ENCODE measurements around the gene CCDC60. TPM values are rescaled to one million over a fixed set of nuclear protein-coding genes. Genes with fewer than 3 reads are reported as not detected.

CCDC60 gene
- total RNA-seq, 4 donors from 2014 or later, result not detected

DNA sequence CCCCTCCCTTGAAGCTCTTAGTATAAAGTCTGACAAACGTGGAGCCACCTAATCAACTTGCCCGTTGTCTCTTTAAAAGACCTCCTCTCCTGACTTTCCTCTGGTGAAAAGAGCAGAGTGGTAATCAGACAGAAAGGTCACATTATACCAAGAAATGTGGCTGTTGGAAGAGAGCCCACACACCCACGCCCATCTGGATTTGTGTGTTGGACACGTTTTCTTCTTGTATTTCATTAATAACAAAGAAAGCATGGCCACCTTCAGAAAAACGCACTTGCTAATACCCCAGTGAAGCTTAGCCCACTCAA lies 41.3 kb downstream of the CCDC60 start:
- Histone ChIP-seq H3K4me1 (peaks cover 43 to 58% (median 46%) of the 10 kb centered on the region in 4 donors), H3K27me3 (no peaks in the 10 kb centered on the region), H3K36me3 (no peaks in the 10 kb centered on the region), H3K27ac (replicated peaks in 1 of 4) (no peak overlapping the region), H3K9me3 (peaks cover 0 to 4% (median 0%) of the 10 kb centered on the region in 4 donors), H3K4me3 (no peak overlapping the region)
- intact Hi-C loops (cut with DNase I), result no loop called here
- no peak for TF ChIP-seq POLR2A (IDR thresholded peaks at IDR 0.05; ENCODE audit: low read depth)
- no peak for TF ChIP-seq EP300 (IDR thresholded peaks at IDR 0.05)
- no peak for TF ChIP-seq POLR2AphosphoS5 (IDR thresholded peaks at IDR 0.05)
- TF ChIP-seq, protein P1, sequence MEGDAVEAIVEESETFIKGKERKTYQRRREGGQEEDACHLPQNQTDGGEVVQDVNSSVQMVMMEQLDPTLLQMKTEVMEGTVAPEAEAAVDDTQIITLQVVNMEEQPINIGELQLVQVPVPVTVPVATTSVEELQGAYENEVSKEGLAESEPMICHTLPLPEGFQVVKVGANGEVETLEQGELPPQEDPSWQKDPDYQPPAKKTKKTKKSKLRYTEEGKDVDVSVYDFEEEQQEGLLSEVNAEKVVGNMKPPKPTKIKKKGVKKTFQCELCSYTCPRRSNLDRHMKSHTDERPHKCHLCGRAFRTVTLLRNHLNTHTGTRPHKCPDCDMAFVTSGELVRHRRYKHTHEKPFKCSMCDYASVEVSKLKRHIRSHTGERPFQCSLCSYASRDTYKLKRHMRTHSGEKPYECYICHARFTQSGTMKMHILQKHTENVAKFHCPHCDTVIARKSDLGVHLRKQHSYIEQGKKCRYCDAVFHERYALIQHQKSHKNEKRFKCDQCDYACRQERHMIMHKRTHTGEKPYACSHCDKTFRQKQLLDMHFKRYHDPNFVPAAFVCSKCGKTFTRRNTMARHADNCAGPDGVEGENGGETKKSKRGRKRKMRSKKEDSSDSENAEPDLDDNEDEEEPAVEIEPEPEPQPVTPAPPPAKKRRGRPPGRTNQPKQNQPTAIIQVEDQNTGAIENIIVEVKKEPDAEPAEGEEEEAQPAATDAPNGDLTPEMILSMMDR (IDR thresholded peaks at IDR 0.05), result no peak
- WGBS, result 34% methylated on average over 5 of the region's 5 CpGs
- DNase-seq (ENCODE audit: extremely low spot score), result no peak

DNA sequence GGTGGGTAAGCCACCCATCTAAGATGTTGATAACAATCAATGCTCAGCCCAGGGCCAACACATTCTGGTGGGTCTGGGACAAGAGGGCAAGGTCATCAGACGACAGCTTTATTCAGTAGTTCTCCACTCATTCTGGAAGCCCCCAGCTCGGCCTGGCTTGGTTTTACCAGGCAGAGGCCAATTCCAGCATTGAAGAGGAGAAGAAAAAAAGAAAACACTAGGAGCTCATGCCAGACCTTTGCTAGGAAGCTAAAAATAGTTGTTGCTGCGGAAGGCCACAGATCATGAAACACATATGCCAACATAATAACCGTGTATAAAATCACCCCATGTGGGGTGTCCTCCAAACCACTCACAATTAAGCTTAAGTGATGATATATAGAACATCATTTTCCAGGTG lies 44.4 kb downstream of the CCDC60 start:
- no peak for TF ChIP-seq EP300 (IDR thresholded peaks at IDR 0.05)
- TF ChIP-seq POLR2A (IDR thresholded peaks at IDR 0.05; ENCODE audit: low read depth), result no peak
- TF ChIP-seq POLR2AphosphoS5 (IDR thresholded peaks at IDR 0.05), result no peak
- TF ChIP-seq, protein P1 (IDR thresholded peaks at IDR 0.05), result no peak
- H3K4me1 ChIP-seq, result peaks cover 15 to 28% (median 22%) of the 10 kb centered on the region in 4 donors
- no peak overlapping the region for H3K27ac ChIP-seq (replicated peaks in 1 of 4)
- H3K27me3 ChIP-seq, result no peaks in the 10 kb centered on the region
- 33% methylated on average over 4 of the region's 4 CpGs for WGBS
- intact Hi-C loops (cut with DNase I), result no loop called here
- H3K9me3 ChIP-seq, result peaks cover 0 to 4% (median 0%) of the 10 kb centered on the region in 4 donors
- H3K4me3 ChIP-seq, result no peak overlapping the region
- no peak for DNase-seq (ENCODE audit: extremely low spot score)
- H3K36me3 ChIP-seq, result no peaks in the 10 kb centered on the region

DNA sequence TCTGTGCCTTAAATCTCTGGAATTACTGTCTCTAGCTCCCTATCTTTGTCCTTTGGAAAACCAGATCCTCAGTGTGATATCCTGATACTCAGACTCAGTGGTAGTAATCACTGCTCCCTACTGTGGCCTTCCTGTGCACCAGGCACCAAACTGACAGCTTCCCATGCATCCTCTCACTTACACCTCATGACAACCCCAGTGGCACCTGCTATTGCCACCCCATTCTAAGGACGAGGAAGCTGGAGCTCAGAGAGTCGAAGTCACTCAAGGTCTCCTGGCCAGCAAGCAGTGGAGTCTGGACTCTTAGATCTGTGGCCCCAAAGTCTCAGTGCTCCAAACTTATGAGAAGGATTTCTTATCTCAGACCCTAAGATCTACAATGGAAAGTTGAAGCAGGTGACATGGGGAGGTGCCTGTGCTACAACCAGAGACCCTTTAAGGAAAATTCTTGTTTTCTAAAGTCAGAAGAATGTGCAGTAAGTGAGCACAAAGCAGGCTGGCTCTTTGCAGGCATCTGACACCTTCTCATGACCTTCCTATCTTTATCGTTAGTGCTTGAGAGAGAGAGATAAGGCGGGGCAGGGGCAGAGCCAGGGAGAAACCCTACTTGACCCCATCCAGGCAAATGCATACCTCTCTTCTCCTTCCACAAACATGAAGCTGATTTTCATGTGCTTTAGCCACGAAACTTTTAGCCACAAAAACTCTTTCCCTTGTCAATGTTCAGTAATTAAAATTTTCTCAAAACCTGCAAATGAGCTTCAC lies 47.1 kb downstream of the CCDC60 start:
- no peak for DNase-seq (ENCODE audit: extremely low spot score)
- WGBS, result 65% methylated on average over 5 of the region's 5 CpGs
- intact Hi-C loops (cut with DNase I), result no loop called here
- Histone ChIP-seq H3K9me3 (peaks cover 0 to 4% (median 0%) of the 10 kb centered on the region in 4 donors), H3K4me3 (no peak overlapping the region), H3K36me3 (no peaks in the 10 kb centered on the region), H3K4me1 (peaks cover 5 to 12% (median 9%) of the 10 kb centered on the region in 4 donors), H3K27me3 (no peaks in the 10 kb centered on the region), H3K27ac (replicated peaks in 1 of 4) (no peak overlapping the region)
- TF ChIP-seq POLR2A (IDR thresholded peaks at IDR 0.05; ENCODE audit: low read depth) (no peak), POLR2AphosphoS5 (IDR thresholded peaks at IDR 0.05) (no peak), EP300 (IDR thresholded peaks at IDR 0.05) (no peak)
- TF ChIP-seq, protein P1 (IDR thresholded peaks at IDR 0.05), result no peak

DNA sequence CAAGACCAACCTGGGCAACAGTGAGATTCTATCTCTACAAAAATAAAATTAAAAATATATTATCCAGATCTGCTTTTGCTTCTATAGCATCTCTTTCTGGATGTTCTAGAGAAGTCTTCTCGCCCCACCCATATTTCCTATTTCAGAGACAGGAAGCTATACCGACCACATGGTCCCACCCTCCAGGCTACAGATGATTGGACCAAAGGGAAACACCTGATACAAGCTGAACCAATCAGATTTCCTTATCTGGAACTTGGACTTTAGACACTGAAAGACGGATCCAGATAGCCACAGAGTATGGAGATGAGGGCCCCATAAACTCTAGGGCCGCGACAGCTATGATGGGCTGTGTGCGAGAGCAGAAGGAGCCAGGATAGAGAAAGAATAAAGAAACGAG lies 48.7 kb downstream of the CCDC60 start:
- H3K4me3 ChIP-seq, result no peak overlapping the region
- H3K4me1 ChIP-seq, result peaks cover 5 to 19% (median 10%) of the 10 kb centered on the region in 4 donors
- H3K27me3 ChIP-seq, result no peaks in the 10 kb centered on the region
- no peak overlapping the region for H3K27ac ChIP-seq (replicated peaks in 1 of 4)
- TF ChIP-seq POLR2AphosphoS5 (IDR thresholded peaks at IDR 0.05) (no peak), POLR2A (IDR thresholded peaks at IDR 0.05; ENCODE audit: low read depth) (no peak), EP300 (IDR thresholded peaks at IDR 0.05) (no peak)
- TF ChIP-seq, protein P1 (IDR thresholded peaks at IDR 0.05), result no peak
- DNase-seq (ENCODE audit: extremely low spot score), result no peak
- 95% methylated on average over 7 of the region's 7 CpGs for WGBS
- H3K9me3 ChIP-seq, result peaks cover 0 to 4% (median 0%) of the 10 kb centered on the region in 4 donors
- no peaks in the 10 kb centered on the region for H3K36me3 ChIP-seq
- intact Hi-C loops (cut with DNase I), result no loop called here

Data from esophagus muscularis mucosa (tissue), 4 donors.